ENCODE data around the gene C1QTNF2. TPM values are rescaled to one million over a fixed set of nuclear protein-coding genes. Genes with fewer than 3 reads are reported as not detected.
A peak's percentile ranks its signal among the peaks of the same experiment; 100 is the strongest.

The C1QTNF2 gene
- total and polyA plus RNA-seq, 3 experiments from 2014 or later: not detected

GRCh38 chr5:160367885-160368284 lies 2.5 kb downstream of the C1QTNF2 start:
- POLR2A ChIA-PET: no interaction called here
- Histone ChIP-seq H3K4me3 (ENCODE audit: low read length) (no peak overlapping the region), H3K4me1 (ENCODE audit: insufficient read depth, low read length) (peaks cover 4% of the 10 kb centered on the region), H3K27ac (ENCODE audit: low read depth, low read length) (no peak overlapping the region), H3K36me3 (ENCODE audit: insufficient read depth, low read length) (no peaks in the 10 kb centered on the region), H3K27me3 (ENCODE audit: insufficient read depth, low read length, poor library complexity, severe bottlenecking) (peaks cover 17% of the 10 kb centered on the region), H3K9me3 (ENCODE audit: low read length) (no peaks in the 10 kb centered on the region)
- peaks cover 0 to 4% (median 3%) of the 10 kb centered on the region in 3 donors for H3K36me3 Mint-ChIP-seq
- peaks cover 13 to 19% (median 18%) of the 10 kb centered on the region in 3 donors for H3K4me1 Mint-ChIP-seq
- CTCF ChIA-PET: no interaction called here
- H3K9me3 Mint-ChIP-seq: no peaks in the 10 kb centered on the region
- no peak for DNase-seq
- H3K27me3 Mint-ChIP-seq: peaks cover 33 to 79% of the 10 kb centered on the region in 2 donors
- H3K27ac Mint-ChIP-seq: peak overlapping the region in 1 of 8 donors; percentile 52
- no peak overlapping the region for H3K4me3 Mint-ChIP-seq

GRCh38 chr5:160367261-160367660 lies 3.2 kb downstream of the C1QTNF2 start:
- H3K36me3 ChIP-seq (ENCODE audit: insufficient read depth, low read length): no peaks in the 10 kb centered on the region
- peaks cover 4% of the 10 kb centered on the region for H3K4me1 ChIP-seq (ENCODE audit: insufficient read depth, low read length)
- peaks cover 17% of the 10 kb centered on the region for H3K27me3 ChIP-seq (ENCODE audit: insufficient read depth, low read length, poor library complexity, severe bottlenecking)
- Mint-ChIP-seq H3K27ac (no peak overlapping the region), H3K4me1 (peaks cover 13 to 19% (median 18%) of the 10 kb centered on the region in 3 donors), H3K4me3 (no peak overlapping the region), H3K36me3 (peaks cover 0 to 4% (median 3%) of the 10 kb centered on the region in 3 donors), H3K27me3 (peaks cover 30 to 75% of the 10 kb centered on the region in 2 donors), H3K9me3 (no peaks in the 10 kb centered on the region)
- POLR2A ChIA-PET: no interaction called here
- H3K4me3 ChIP-seq (ENCODE audit: low read length): no peak overlapping the region
- CTCF ChIA-PET: no interaction called here
- H3K27ac ChIP-seq (ENCODE audit: low read depth, low read length): no peak overlapping the region
- H3K9me3 ChIP-seq (ENCODE audit: low read length): no peaks in the 10 kb centered on the region
- no peak for DNase-seq

- Histone ChIP-seq H3K4me1 (ENCODE audit: insufficient read depth, low read length) (peaks cover 4% of the 10 kb centered on the region), H3K27ac (ENCODE audit: low read depth, low read length) (no peak overlapping the region), H3K27me3 (ENCODE audit: insufficient read depth, low read length, poor library complexity, severe bottlenecking) (peaks cover 15% of the 10 kb centered on the region), H3K36me3 (ENCODE audit: insufficient read depth, low read length) (no peaks in the 10 kb centered on the region), H3K9me3 (ENCODE audit: low read length) (no peaks in the 10 kb centered on the region), H3K4me3 (ENCODE audit: low read length) (no peak overlapping the region)
- Mint-ChIP-seq H3K27me3 (peaks cover 32 to 76% of the 10 kb centered on the region in 2 donors), H3K4me1 (peaks cover 13 to 19% (median 18%) of the 10 kb centered on the region in 3 donors), H3K4me3 (no peak overlapping the region), H3K36me3 (peaks cover 0 to 4% (median 3%) of the 10 kb centered on the region in 3 donors), H3K9me3 (no peaks in the 10 kb centered on the region), H3K27ac (no peak overlapping the region)
- POLR2A ChIA-PET: no interaction called here
- no peak for DNase-seq
- CTCF ChIA-PET: interaction anchor here (0.7 kb wide), 1 partner anchor 88 kb away, joined by 3 read pairs; no protein-coding TSS in a partner anchor
Observed at GRCh38 chr5:160366230-160366629, 4.2 kb downstream of the C1QTNF2 start.

GRCh38 chr5:160363660-160364395 lies 6.6 kb downstream of the C1QTNF2 start:
- Mint-ChIP-seq H3K27ac (no peak overlapping the region), H3K4me3 (no peak overlapping the region), H3K9me3 (no peaks in the 10 kb centered on the region), H3K27me3 (peaks cover 17 to 67% of the 10 kb centered on the region in 2 donors), H3K4me1 (no peaks in the 10 kb centered on the region), H3K36me3 (peaks cover 0 to 4% (median 3%) of the 10 kb centered on the region in 3 donors)
- Histone ChIP-seq H3K27me3 (ENCODE audit: insufficient read depth, low read length, poor library complexity, severe bottlenecking) (peaks cover 3% of the 10 kb centered on the region), H3K4me3 (ENCODE audit: low read length) (no peak overlapping the region), H3K4me1 (ENCODE audit: insufficient read depth, low read length) (no peaks in the 10 kb centered on the region), H3K36me3 (ENCODE audit: insufficient read depth, low read length) (no peaks in the 10 kb centered on the region), H3K27ac (ENCODE audit: low read depth, low read length) (no peak overlapping the region), H3K9me3 (ENCODE audit: low read length) (no peaks in the 10 kb centered on the region)
- ChIA-PET POLR2A (no interaction called here), CTCF (no interaction called here)
- DNase-seq: no peak

- Mint-ChIP-seq H3K27ac (no peak overlapping the region), H3K9me3 (no peaks in the 10 kb centered on the region), H3K27me3 (peaks cover 11 to 62% of the 10 kb centered on the region in 2 donors), H3K4me3 (no peak overlapping the region), H3K36me3 (peaks cover 0 to 4% (median 0%) of the 10 kb centered on the region in 3 donors), H3K4me1 (no peaks in the 10 kb centered on the region)
- Histone ChIP-seq H3K4me1 (ENCODE audit: insufficient read depth, low read length) (no peaks in the 10 kb centered on the region), H3K27ac (ENCODE audit: low read depth, low read length) (no peak overlapping the region), H3K27me3 (ENCODE audit: insufficient read depth, low read length, poor library complexity, severe bottlenecking) (no peaks in the 10 kb centered on the region), H3K4me3 (ENCODE audit: low read length) (no peak overlapping the region), H3K36me3 (ENCODE audit: insufficient read depth, low read length) (no peaks in the 10 kb centered on the region), H3K9me3 (ENCODE audit: low read length) (no peaks in the 10 kb centered on the region)
- ChIA-PET CTCF (no interaction called here), POLR2A (no interaction called here)
- no peak for DNase-seq
Observed at GRCh38 chr5:160363211-160363610, 7.2 kb downstream of the C1QTNF2 start.

GRCh38 chr5:160361624-160362228 lies 8.7 kb downstream of the C1QTNF2 start:
- Mint-ChIP-seq H3K27ac (no peak overlapping the region), H3K4me3 (no peak overlapping the region), H3K36me3 (peaks cover 0 to 4% (median 0%) of the 10 kb centered on the region in 3 donors), H3K27me3 (peaks cover 6 to 52% of the 10 kb centered on the region in 2 donors), H3K4me1 (no peaks in the 10 kb centered on the region), H3K9me3 (no peaks in the 10 kb centered on the region)
- Histone ChIP-seq H3K9me3 (ENCODE audit: low read length) (no peaks in the 10 kb centered on the region), H3K4me3 (ENCODE audit: low read length) (no peak overlapping the region), H3K27me3 (ENCODE audit: insufficient read depth, low read length, poor library complexity, severe bottlenecking) (no peaks in the 10 kb centered on the region), H3K27ac (ENCODE audit: low read depth, low read length) (no peak overlapping the region), H3K4me1 (ENCODE audit: insufficient read depth, low read length) (no peaks in the 10 kb centered on the region), H3K36me3 (ENCODE audit: insufficient read depth, low read length) (no peaks in the 10 kb centered on the region)
- CTCF ChIA-PET: interaction anchor here (1.4 kb wide), 1 partner anchor 18 kb away, joined by 3 read pairs; no protein-coding TSS in a partner anchor
- POLR2A ChIA-PET: no interaction called here
- no peak for DNase-seq

- Mint-ChIP-seq H3K27me3 (peaks cover 6 to 45% of the 10 kb centered on the region in 2 donors), H3K27ac (peak overlapping the region in 2 of 8 donors; percentile 26 to 66), H3K36me3 (no peaks in the 10 kb centered on the region), H3K9me3 (no peaks in the 10 kb centered on the region), H3K4me1 (no peaks in the 10 kb centered on the region), H3K4me3 (no peak overlapping the region)
- Histone ChIP-seq H3K9me3 (ENCODE audit: low read length) (no peaks in the 10 kb centered on the region), H3K27me3 (ENCODE audit: insufficient read depth, low read length, poor library complexity, severe bottlenecking) (no peaks in the 10 kb centered on the region), H3K4me1 (ENCODE audit: insufficient read depth, low read length) (no peaks in the 10 kb centered on the region), H3K27ac (ENCODE audit: low read depth, low read length) (no peak overlapping the region), H3K36me3 (ENCODE audit: insufficient read depth, low read length) (no peaks in the 10 kb centered on the region), H3K4me3 (ENCODE audit: low read length) (no peak overlapping the region)
- CTCF ChIA-PET: no interaction called here
- no peak for DNase-seq
- POLR2A ChIA-PET: no interaction called here
Observed at GRCh38 chr5:160360310-160360709, 10.1 kb downstream of the C1QTNF2 start.

GRCh38 chr5:160359816-160360215 lies 10.6 kb downstream of the C1QTNF2 start:
- no peaks in the 10 kb centered on the region for H3K36me3 ChIP-seq (ENCODE audit: insufficient read depth, low read length)
- Mint-ChIP-seq H3K4me3 (no peak overlapping the region), H3K4me1 (no peaks in the 10 kb centered on the region), H3K36me3 (no peaks in the 10 kb centered on the region), H3K27ac (peak overlapping the region in 1 of 8 donors; percentile 66), H3K27me3 (peaks cover 6 to 41% of the 10 kb centered on the region in 2 donors), H3K9me3 (no peaks in the 10 kb centered on the region)
- ChIA-PET CTCF (no interaction called here), POLR2A (no interaction called here)
- no peak for DNase-seq
- H3K4me3 ChIP-seq (ENCODE audit: low read length): no peak overlapping the region
- H3K27ac ChIP-seq (ENCODE audit: low read depth, low read length): no peak overlapping the region
- H3K9me3 ChIP-seq (ENCODE audit: low read length): no peaks in the 10 kb centered on the region
- H3K4me1 ChIP-seq (ENCODE audit: insufficient read depth, low read length): no peaks in the 10 kb centered on the region
- no peaks in the 10 kb centered on the region for H3K27me3 ChIP-seq (ENCODE audit: insufficient read depth, low read length, poor library complexity, severe bottlenecking)
